ENCODE results near the gene UMAD1.

The UMAD1 gene

GRCh38 chr7:7883394-7883793 is 242.8 kb downstream of the UMAD1 start:
- no peak for DNase-seq (ENCODE audit: low read depth)

- no peak for DNase-seq (ENCODE audit: low read depth)
These were observed 244.3 kb downstream of the UMAD1 start for GRCh38 chr7:7884855-7885254.

- DNase-seq (ENCODE audit: low read depth) = no peak
These were observed 249.4 kb downstream of the UMAD1 start for GRCh38 chr7:7889791-7890568.

GRCh38 chr7:7895004-7895650 is 254.6 kb downstream of the UMAD1 start:
- no peak for DNase-seq (ENCODE audit: low read depth)

- DNase-seq (ENCODE audit: low read depth) = no peak
These were observed 255.2 kb downstream of the UMAD1 start for GRCh38 chr7:7895754-7896153.

- no peak for DNase-seq (ENCODE audit: low read depth)
These were observed 257.0 kb downstream of the UMAD1 start for GRCh38 chr7:7897509-7897908.

GRCh38 chr7:7897949-7898515 is 257.5 kb downstream of the UMAD1 start:
- DNase-seq (ENCODE audit: low read depth) = no peak

GRCh38 chr7:7902845-7903244 is 262.3 kb downstream of the UMAD1 start:
- no peak for DNase-seq (ENCODE audit: low read depth)

GRCh38 chr7:7907306-7907705 is 266.8 kb downstream of the UMAD1 start:
- no peak for DNase-seq (ENCODE audit: low read depth)

- no peak for DNase-seq (ENCODE audit: low read depth)
These were observed 268.1 kb downstream of the UMAD1 start for GRCh38 chr7:7908622-7909145.

- DNase-seq (ENCODE audit: low read depth) = no peak
These were observed 268.8 kb downstream of the UMAD1 start for GRCh38 chr7:7909376-7909775.

- DNase-seq (ENCODE audit: low read depth) = no peak
These were observed 271.0 kb downstream of the UMAD1 start for GRCh38 chr7:7911369-7912123.

GRCh38 chr7:7912937-7913336 is 272.4 kb downstream of the UMAD1 start:
- DNase-seq (ENCODE audit: low read depth) = no peak

GRCh38 chr7:7913504-7913903 is 273.0 kb downstream of the UMAD1 start:
- no peak for DNase-seq (ENCODE audit: low read depth)

GRCh38 chr7:7914547-7914946 is 274.0 kb downstream of the UMAD1 start:
- DNase-seq (ENCODE audit: low read depth) = no peak

- no peak for DNase-seq (ENCODE audit: low read depth)
These were observed 275.5 kb downstream of the UMAD1 start for GRCh38 chr7:7916064-7916463.

GRCh38 chr7:7917593-7917992 is 277.0 kb downstream of the UMAD1 start:
- no peak for DNase-seq (ENCODE audit: low read depth)

- no peak for DNase-seq (ENCODE audit: low read depth)
These were observed 278.3 kb downstream of the UMAD1 start for GRCh38 chr7:7918736-7919448.

- DNase-seq (ENCODE audit: low read depth) = no peak
These were observed 278.9 kb downstream of the UMAD1 start for GRCh38 chr7:7919449-7919945.

- no peak for DNase-seq (ENCODE audit: low read depth)
These were observed 279.5 kb downstream of the UMAD1 start for GRCh38 chr7:7920056-7920455.

- DNase-seq (ENCODE audit: low read depth) = no peak
These were observed 279.9 kb downstream of the UMAD1 start for GRCh38 chr7:7920481-7920880.

GRCh38 chr7:7921830-7922229 is 281.3 kb downstream of the UMAD1 start:
- DNase-seq (ENCODE audit: low read depth) = no peak
